Osteoblast (primary cell): ENCODE results near the gene ARMH3. TPM values are rescaled to one million over a fixed set of nuclear protein-coding genes. Genes with fewer than 3 reads are reported as not detected.
A peak's percentile ranks its signal among the peaks of the same experiment; 100 is the strongest.

Source experiments
- DNase-seq: peaks from one replicate; pipeline ENCODE4 v3.0.0; 2011; ENCODE audit warnings: low spot score, mixed read lengths; ENCODE audit not compliant: insufficient read length; ENCODE audit errors: missing footprints
- H2AFZ ChIP-seq: 2 replicates; pipeline ENCODE4 v1.6.0; 2011; ENCODE audit warnings: mild to moderate bottlenecking, low read length
- H3K27ac ChIP-seq: 2 replicates; pipeline ENCODE4 v1.5.1; 2011; ENCODE audit warnings: mild to moderate bottlenecking, low read depth, low read length, moderate library complexity
- H3K27me3 ChIP-seq: 2 replicates; pipeline ENCODE4 v1.6.0; 2012; ENCODE audit warnings: mild to moderate bottlenecking, control low read depth, inconsistent platforms, low read length, moderate library complexity; ENCODE audit not compliant: insufficient read depth
- H3K36me3 ChIP-seq: 2 replicates; pipeline ENCODE4 v1.5.1; 2011; ENCODE audit warnings: mild to moderate bottlenecking, low read length, control low read depth, moderate library complexity; ENCODE audit not compliant: insufficient read depth
- H3K4me1 ChIP-seq: 2 replicates; pipeline ENCODE4 v1.5.1; 2011; ENCODE audit warnings: mild to moderate bottlenecking, low read length, control low read depth, moderate library complexity; ENCODE audit not compliant: insufficient read depth
- H3K4me2 ChIP-seq: 2 replicates; pipeline ENCODE4 v1.6.0; 2011; ENCODE audit warnings: mild to moderate bottlenecking, low read length; ENCODE audit not compliant: insufficient read depth
- H3K4me3 ChIP-seq: fragments of 200-600 bp; sonication (generic); 3 replicates; pipeline ENCODE4 v1.5.1; 2012; ENCODE audit warnings: mild to moderate bottlenecking, low read length, inconsistent platforms; ENCODE audit not compliant: insufficient read depth
- H3K79me2 ChIP-seq: 2 replicates; pipeline ENCODE4 v1.6.0; 2012; ENCODE audit warnings: mild to moderate bottlenecking, low read length, control low read depth, inconsistent platforms; ENCODE audit not compliant: insufficient read depth
- H3K9me3 ChIP-seq: 2 replicates; pipeline ENCODE4 v1.5.1; 2011; ENCODE audit warnings: low read depth, low read length, control low read depth
- H4K20me1 ChIP-seq: 2 replicates; pipeline ENCODE4 v1.6.0; 2012; ENCODE audit warnings: mild to moderate bottlenecking, low read length, control low read depth; ENCODE audit not compliant: insufficient read depth
- CTCF ChIP-seq: IDR thresholded peaks from 2 replicates; pipeline ENCODE4 v1.5.1; 2011; ENCODE audit warnings: mild to moderate bottlenecking, low read depth, low read length, moderate library complexity; ENCODE audit errors: extremely low read depth
- total RNA-seq: library from RNA; depleted of rRNA; stranded (reverse); fragments of >200 nt; gene quantifications from 2 replicates; pipeline ENCODE4 v1.2.3, GENCODE V29; 2012

ARMH3 gene
- total RNA-seq, 1 donor, result 9.4 TPM

GRCh38 chr10:101956898-101957297 lies 99.1 kb downstream of the ARMH3 start:
- TF ChIP-seq CTCF, result no peak
- Histone ChIP-seq H4K20me1 (no peaks in the 10 kb centered on the region), H3K79me2 (no peaks in the 10 kb centered on the region), H3K4me1 (peaks cover 11% of the 10 kb centered on the region), H3K27ac (no peak overlapping the region), H3K27me3 (no peaks in the 10 kb centered on the region), H3K36me3 (peaks cover 3% of the 10 kb centered on the region), H3K9me3 (no peaks in the 10 kb centered on the region), H3K4me3 (no peak overlapping the region), H3K4me2 (no peak overlapping the region), H2AFZ (no peak overlapping the region)
- no peak for DNase-seq

- no peak for TF ChIP-seq CTCF
- no peak for DNase-seq
These were observed 99.9 kb downstream of the ARMH3 start for GRCh38 chr10:101956117-101956516.

GRCh38 chr10:101952191-101952590 lies 103.8 kb downstream of the ARMH3 start:
- Histone ChIP-seq H3K27ac (peak overlapping the region; percentile 3), H4K20me1 (no peaks in the 10 kb centered on the region), H3K27me3 (no peaks in the 10 kb centered on the region), H3K4me1 (peaks cover 6% of the 10 kb centered on the region), H2AFZ (no peak overlapping the region), H3K4me2 (no peak overlapping the region), H3K4me3 (no peak overlapping the region), H3K36me3 (peaks cover 3% of the 10 kb centered on the region), H3K79me2 (no peaks in the 10 kb centered on the region), H3K9me3 (no peaks in the 10 kb centered on the region)
- TF ChIP-seq CTCF, result no peak
- peak; percentile 38 for DNase-seq

More at GRCh38 chr10:101956117-101956516, 99.9 kb downstream of the ARMH3 start:
- no peak overlapping the region for H3K27ac ChIP-seq
- H3K79me2 ChIP-seq, result no peaks in the 10 kb centered on the region
- H3K4me2 ChIP-seq, result no peak overlapping the region
- no peaks in the 10 kb centered on the region for H3K27me3 ChIP-seq
- H3K36me3 ChIP-seq, result peaks cover 3% of the 10 kb centered on the region
- no peaks in the 10 kb centered on the region for H3K9me3 ChIP-seq
- no peak overlapping the region for H3K4me3 ChIP-seq
- no peaks in the 10 kb centered on the region for H4K20me1 ChIP-seq
- H3K4me1 ChIP-seq, result peaks cover 7% of the 10 kb centered on the region
- H2AFZ ChIP-seq, result no peak overlapping the region

GRCh38 chr10:101950213-101950612 lies 105.8 kb downstream of the ARMH3 start:
- Histone ChIP-seq H3K36me3 (no peaks in the 10 kb centered on the region), H3K27me3 (no peaks in the 10 kb centered on the region), H3K4me1 (peaks cover 6% of the 10 kb centered on the region), H3K27ac (no peak overlapping the region), H4K20me1 (no peaks in the 10 kb centered on the region), H2AFZ (no peak overlapping the region), H3K4me2 (no peak overlapping the region), H3K4me3 (no peak overlapping the region), H3K9me3 (no peaks in the 10 kb centered on the region), H3K79me2 (no peaks in the 10 kb centered on the region)
- TF ChIP-seq CTCF, result no peak
- DNase-seq, result no peak
